Lower leg skin (tissue), 3 donors: ENCODE data around the gene PITPNC1.

Experiments
- CTCF ChIP-seq, 3 donors: fragments of 450-650 bp; IDR thresholded peaks; one replicate each; pipeline ENCODE4 v1.5.1; 2016; ENCODE audit warnings: antibody characterized with exemption in 3 of 3, mild to moderate bottlenecking in 3 of 3, moderate library complexity in 2 of 3
- POLR2A ChIP-seq, 2 donors: fragments of 450-650 bp; IDR thresholded peaks; one replicate each; pipeline ENCODE4 v1.6.1; 2016 to 2017; ENCODE audit warnings: antibody characterized with exemption in 2 of 2, mild to moderate bottlenecking in 1 of 2, moderate library complexity in 1 of 2

GRCh38 chr17:67657596-67657995 lies 280.5 kb downstream of the PITPNC1 start:
- no peak for TF ChIP-seq POLR2A (IDR thresholded peaks at IDR 0.05)
- no peak for TF ChIP-seq CTCF (IDR thresholded peaks at IDR 0.05)
